GM12873 (cell line): Measurements from ENCODE around the gene MAST3.

ENCODE experiments used
- TF ChIP-seq, protein P1 (sequence below): IDR thresholded peaks from 2 replicates; pipeline ENCODE4 v1.5.1; 2012; ENCODE audit warnings: low read depth, mild to moderate bottlenecking, moderate library complexity, low read length, control low read depth; ENCODE audit not compliant: insufficient read depth; ENCODE audit errors: missing control alignments

MAST3 gene

DNA sequence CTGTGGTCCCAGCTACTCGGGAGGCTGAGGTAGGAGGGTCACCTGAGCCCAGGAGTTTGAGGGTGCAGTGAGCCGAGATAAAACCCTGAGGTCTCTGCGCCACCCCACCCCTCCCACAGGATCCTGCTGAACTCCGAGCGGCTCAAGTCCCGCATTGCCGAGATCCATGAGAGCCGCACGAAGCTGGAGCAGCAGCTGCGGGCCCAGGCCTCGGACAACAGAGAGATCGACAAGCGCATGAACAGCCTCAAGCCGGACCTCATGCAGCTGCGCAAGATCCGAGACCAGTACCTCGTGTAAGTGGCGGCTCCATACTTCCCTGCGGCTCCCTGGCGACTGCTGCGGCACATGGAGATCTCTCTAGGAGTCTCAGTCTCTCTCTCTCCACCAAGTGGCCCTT lies 69.4 kb downstream of the MAST3 start:
- TF ChIP-seq, protein P1, sequence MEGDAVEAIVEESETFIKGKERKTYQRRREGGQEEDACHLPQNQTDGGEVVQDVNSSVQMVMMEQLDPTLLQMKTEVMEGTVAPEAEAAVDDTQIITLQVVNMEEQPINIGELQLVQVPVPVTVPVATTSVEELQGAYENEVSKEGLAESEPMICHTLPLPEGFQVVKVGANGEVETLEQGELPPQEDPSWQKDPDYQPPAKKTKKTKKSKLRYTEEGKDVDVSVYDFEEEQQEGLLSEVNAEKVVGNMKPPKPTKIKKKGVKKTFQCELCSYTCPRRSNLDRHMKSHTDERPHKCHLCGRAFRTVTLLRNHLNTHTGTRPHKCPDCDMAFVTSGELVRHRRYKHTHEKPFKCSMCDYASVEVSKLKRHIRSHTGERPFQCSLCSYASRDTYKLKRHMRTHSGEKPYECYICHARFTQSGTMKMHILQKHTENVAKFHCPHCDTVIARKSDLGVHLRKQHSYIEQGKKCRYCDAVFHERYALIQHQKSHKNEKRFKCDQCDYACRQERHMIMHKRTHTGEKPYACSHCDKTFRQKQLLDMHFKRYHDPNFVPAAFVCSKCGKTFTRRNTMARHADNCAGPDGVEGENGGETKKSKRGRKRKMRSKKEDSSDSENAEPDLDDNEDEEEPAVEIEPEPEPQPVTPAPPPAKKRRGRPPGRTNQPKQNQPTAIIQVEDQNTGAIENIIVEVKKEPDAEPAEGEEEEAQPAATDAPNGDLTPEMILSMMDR: no peak

- TF ChIP-seq, protein P1: peak; percentile 95
Observed at GRCh38 chr19:18167975-18168645, 70.5 kb downstream of the MAST3 start.

- TF ChIP-seq, protein P1: no peak
Observed at GRCh38 chr19:18168673-18169381, 71.2 kb downstream of the MAST3 start.

DNA sequence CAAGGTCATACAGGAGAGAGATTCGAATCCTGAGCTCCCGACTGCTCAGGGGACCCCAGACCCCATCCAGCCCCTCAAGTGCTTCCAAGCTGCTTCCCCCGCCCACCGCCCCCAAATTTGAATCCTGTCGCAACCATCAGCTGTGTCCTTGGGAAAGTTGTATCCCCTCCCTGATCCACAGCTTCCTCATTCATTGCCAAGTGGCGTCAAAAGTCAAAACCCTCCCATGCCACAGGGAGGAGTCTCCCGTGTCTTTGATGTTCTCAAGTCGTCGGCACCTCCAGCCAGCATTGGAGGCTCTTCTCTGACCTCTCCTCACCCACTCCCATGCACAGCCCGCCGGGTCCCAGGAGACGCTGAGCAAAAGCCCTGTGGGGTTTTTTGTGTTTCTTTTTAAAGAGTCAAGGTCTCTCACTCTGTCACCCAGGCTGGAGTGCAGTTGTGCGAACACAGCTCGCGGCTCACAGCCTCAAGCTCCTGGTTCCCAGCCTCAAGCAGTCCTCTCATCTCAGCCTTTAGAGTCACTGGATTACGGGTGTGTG lies 73.2 kb downstream of the MAST3 start:
- TF ChIP-seq, protein P1: no peak

- TF ChIP-seq, protein P1: no peak
Observed at GRCh38 chr19:18171605-18172327, 74.2 kb downstream of the MAST3 start.

DNA sequence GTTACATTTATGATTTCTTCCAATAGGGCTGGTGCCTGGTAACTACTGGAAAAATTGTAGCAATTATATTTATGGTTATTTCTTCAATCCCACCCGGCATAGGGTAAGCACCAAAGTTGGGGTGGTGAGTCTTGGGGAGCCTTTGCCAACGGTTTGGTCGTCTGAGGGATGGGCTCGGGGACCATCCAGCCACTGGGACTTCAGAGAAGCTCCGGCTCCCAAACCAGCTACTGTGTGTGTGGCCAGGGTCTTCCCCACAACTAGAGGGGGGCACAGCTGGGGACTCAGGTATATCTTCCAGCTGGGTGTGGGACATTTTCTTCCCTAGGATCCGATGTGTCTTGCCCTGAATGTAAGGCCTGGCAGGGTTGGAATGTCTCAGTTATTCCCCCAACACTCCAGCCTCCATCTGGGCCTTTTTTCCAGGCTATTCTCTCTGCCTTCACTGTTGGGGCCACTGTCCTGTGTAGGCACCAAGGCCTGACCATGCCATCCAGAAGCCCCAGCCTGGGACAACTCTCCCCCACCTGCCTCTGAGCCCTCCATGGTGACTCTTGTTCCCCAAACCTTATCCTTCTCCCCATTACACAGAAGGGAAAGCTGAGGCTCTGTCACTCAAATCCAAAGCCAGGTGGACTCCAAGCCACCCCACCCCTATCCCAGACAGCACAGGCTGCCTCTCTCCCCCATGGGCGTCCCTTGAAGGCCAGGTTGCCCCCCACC lies 74.9 kb downstream of the MAST3 start:
- TF ChIP-seq, protein P1: no peak
